ENCODE data around the gene MIGA1.
"Not testable (repeated sequence)": the region's sequence is repeated elsewhere in the genome, so short reads cannot be mapped to it uniquely, and the experiment has no call there.

The MIGA1 gene

DNA sequence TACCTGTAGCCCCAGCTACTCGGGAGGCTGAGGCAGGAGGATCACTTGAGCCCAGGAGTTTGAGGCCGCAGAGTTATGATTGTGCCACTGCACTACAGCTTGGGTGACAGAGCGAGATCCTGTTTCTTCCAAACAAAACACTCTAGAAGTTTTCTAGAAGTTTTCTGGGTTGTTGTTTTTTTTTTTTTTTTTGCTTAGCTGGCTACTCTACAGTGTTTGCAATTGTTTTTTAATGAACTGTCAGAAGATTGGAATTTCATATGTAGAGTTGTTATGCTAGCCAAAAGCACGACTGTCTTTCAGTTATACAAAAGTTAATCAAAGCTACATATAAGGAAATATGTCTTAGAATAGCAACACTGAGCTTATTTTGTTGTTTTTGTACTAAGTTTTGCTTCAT is 78.1 kb downstream of the MIGA1 start:
- DNase-seq, result no peak

DNA sequence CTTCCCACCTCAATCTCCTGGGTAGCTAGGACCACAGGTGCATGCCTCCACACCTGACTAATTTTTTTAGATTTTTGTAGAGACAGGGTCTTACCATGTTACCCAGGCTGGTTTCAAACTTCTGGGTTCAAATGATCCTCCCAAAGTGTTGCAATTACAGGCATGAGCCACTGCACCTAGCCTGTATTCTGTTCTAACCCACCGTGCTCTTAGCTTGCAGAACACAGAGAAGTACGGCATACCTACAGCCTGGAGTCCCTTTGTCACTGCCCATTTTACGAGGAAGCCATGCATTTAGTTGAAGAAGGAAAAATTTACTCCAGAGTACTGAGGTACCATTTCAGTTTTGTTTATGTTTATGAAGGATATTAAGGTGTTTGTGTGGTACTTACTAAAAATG is 79.3 kb downstream of the MIGA1 start:
- no peak for DNase-seq

DNA sequence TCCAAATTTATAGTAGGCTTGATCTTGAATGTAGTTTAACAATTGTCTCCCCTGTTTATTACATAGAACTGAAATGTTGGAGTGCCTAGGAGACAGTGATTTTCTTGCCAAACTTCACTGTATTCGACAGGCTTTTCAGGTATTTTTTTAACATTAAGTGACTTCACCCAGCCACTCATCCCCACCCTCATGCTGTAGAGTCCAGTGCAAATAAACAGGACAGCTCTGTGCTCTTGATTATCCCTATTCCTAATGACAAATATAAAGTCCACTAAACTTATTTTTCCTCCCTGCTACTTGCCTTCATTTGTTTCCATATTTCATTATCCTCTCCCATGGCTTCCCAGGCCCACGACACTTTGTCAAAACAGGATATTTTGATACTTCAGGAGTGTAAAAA is 79.8 kb downstream of the MIGA1 start:
- DNase-seq, result no peak

DNA sequence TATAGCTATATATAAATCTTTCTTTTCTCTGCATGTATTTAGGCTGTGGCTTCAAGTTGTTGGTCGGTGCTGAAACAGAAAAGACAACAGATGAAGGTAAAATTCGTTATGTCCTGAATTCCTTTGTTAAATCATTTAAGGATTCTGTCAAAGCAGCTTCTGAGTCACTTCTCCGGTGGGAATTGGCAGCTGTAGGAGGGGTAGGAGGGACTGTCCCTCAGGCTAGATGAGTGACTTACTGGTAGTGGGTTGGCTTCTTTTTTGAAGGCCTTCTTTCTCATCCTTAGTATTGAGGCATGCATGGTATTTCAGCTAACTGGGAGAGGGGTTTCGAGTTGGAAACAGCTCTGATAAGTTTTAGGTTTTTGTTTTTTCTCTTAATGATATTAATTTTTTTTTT is 86.8 kb downstream of the MIGA1 start:
- DNase-seq, result no peak

DNA sequence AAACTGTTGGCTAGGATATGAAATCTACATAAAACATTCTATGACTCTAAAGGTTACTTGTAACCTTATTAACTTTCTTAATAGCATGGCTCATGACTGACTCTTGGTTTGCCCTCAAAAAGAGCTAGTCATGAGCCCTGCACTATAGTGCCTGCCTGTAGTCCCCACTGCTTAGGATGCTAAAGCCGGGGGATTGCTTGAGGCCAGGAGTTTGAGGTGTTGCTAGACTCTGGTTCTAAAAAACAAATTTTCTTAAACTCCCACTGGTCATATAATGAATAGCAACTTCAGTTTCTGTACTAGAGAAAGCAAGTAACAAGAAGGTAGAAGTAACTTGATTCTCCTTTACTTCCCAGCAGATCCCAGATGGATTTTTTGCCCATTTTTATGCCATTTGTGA is 93.2 kb downstream of the MIGA1 start:
- DNase-seq, result no peak

DNA sequence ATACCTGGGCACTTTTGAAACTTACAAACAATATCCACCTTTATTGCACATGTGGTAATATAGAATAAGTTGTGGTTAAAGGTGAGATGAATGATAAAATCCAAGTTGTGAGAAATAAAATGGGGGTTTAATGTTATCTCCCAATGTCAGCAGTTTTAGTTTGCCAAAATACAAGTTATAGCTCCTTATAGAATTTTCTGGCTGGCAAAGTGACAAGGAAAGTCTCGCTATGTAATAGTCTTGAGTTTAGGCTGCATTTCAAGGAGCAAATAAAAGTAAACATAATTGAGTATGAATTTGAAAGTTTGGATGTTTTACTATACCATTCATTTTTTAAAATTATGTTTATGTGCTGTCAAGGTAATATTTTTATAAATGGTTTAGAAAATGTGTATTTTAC is 94.0 kb downstream of the MIGA1 start:
- peak; percentile 23 for DNase-seq

DNA sequence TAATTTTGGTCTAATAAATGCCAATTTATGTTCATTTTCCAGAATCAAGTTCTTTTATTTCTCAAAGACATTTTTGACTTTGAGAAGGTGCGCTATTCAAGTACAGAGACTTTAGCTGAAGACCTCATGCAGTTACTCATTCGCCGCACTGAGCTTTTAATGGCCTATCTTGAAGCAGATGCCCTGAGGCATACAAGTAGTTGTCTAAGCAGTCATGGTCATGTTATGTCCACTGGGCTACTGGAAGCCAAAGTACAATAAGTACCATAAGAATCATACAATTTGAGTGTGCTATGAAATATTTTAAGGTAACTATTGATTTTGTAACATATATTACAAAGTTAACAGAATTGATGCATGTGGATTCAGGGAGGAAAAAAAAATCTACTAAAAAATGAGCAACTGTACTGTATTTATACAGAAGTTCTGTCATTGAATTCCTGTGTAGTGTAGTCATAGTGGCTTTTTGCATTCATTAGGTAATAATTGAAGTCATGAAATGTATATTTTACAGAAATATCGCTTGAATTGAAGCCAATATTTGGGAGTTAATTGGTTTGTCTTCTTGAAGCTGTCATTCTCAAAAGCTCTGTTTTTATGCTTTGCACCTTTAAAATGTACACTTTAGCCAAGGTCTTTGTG is 95.5 kb downstream of the MIGA1 start:
- no peak for DNase-seq

DNA sequence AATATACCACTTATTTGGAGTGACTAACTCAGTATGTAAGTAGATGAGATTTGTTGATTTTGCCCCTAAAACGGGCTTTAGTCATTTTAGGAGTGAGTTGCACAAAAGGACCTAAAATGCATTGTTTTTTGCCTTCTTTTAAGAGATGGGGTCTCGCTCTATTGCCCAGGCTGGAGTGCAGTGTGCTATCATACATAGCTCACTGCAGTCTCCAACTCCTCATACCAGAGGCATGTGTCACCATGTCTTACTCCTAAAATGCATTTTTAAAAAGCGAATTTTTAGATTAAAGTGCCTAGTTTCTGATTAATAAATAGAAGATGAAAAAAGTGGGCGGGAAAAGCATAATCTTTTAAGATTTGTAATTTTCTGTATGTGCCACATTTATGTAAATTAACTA is 97.4 kb downstream of the MIGA1 start:
- DNase-seq, result no peak

DNA sequence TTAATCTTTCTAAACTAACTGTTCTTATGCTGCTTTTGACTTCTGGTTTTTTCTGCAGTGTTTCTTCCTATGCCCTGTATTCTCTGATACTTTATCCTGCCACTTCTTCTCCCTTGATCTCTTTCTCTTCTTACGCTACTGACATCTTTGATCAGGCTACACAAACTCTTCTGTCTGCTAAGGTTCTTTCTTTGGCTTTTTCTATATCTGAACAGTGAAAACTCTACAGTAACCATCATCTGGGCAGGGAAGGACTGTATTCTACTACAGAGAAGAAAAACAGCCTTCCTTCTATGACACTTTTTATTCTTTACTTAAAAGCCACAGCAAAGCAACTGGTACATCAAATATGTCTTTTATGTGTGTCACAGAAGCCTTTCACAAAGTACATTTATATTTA is 101.6 kb downstream of the MIGA1 start:
- DNase-seq, result no peak

DNA sequence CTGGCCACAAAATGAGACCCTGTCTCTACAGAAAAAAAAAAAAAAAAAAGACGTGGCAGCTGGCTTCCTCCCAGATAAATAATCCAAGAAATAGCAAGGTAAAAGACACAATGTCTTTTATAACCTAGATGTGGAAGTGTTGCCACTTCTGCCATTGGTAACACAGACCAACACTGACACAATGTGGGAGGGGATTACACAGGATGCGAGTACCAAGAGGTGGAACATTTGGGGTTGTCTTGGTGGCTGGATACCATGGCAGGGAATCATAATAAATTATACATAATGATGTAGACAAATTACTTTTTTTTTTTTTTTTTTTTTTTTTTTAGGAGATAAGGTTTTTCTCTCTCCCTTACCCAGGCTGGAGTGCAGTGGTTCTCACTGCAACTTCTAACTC is 103.0 kb downstream of the MIGA1 start:
- no peak for DNase-seq

DNA sequence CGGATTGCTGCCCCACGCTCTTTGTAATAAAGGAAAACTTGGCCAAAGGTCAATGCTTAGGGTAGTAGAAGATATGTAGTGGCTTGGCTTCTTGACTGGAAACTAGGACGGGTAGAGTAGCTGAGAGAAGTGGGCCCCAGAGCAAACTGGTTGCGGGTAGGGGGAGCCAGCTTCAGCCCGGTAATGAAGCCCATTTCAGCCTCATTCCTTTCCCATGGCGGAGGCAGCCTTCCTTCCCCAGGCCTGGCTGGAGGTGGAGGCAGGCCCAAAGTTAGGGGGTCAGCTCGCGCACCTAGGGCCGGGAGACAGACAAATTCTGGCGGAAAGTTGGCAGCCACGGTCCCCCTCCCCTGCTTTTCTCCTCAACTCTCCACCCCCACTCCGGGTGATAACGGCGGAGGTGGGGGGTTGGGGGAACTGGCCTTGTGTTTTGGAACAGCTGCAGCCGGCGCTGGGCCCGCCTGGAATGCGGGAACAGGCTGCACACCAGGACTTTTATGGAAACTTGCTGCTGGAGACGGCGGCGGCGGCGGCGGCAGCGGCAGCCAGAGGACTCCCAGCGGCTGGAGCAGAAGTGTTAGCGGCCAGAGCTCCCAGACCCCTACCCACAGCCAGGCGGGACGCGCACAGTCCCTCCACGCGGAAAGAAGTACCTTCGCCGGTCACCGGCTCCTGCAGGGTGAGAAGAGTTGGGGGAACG is 108.8 kb downstream of the MIGA1 start, which contains the start of gene NEXN:
TSS of gene NEXN (plus strand) at position 544 of the 700 bp plus-strand sequence. CDS start 27,483 bp downstream, outside the sequence.
- no peak for DNase-seq

DNA sequence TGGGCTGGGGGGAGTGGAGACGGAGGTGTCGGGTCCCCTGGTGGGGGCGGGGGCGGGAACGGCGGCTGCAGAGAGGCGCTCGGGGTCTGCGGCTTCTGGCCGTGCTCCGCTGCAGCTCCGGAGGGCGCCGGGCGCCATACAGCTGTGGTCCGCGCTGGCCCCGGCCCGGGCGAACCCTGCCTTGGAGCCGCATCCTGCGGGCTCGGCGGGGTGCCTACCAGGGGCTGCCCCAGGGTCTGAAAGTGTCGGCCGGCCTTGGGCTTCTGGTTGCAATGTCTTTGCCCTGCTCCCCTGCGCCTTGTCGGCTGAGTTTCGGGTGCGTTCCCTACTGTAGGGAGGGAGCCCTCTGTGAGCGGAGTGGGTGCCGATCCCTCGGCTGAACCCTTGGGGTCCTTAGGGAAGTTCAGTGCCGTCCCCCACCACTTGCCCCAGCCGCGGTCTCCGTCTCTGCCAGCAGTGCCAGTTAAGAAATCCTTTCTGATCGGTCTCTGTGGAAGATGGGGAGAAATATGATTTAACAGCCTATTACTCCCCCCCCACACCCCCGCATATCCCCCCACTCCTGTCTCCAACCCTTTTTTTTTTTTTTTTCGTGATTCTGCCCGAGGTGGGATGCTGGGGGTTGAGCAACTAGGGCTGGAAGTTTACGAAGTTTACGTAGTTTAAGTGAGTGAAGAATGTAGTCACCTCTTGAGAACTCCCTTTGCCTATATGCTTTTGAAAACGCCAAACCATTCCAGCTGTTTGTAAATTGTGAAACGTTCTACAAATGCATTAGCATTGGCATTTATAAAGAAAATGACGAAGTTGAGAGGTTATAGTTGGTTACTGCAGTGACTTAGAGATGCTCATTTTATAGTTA is 109.6 kb downstream of the MIGA1 start:
- DNase-seq, result peak; percentile 27

DNA sequence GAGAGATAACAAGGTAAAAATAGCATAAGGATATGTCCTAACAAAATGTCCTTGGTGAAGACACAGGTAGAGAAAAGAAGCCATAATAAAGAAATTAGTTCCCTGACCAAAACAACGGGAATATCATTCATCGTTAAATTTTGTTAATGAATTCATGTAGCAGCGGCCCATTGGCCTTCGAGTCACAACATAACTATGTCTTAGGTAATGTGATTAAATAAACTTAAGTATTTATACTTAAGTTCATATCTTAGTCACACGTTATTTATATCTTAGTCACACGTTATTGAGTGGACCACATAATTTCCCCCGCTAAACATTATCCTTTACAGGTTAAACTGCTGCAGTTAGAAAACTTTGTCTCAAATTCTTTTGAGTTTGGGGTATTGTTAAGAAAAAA is 110.2 kb downstream of the MIGA1 start:
- no peak for DNase-seq

DNA sequence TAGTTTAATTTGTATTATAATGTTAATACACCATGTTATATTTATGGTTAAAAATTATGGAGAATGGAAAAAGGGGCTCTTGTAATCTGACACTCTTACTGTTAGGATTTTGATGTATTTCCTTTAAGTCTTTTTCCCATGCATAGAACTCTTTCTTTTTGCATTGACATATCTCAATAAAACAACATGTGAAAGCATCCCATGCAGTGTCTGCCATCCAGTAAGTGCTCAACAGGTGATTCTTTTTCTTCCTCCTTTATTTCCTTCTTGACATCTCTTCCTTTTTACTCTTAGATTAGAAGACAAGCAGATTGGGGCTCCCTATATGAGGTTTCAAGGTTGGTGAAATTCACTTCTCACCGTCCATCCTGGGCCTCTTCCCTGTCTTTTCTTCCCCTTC is 111.8 kb downstream of the MIGA1 start:
- no peak for DNase-seq

DNA sequence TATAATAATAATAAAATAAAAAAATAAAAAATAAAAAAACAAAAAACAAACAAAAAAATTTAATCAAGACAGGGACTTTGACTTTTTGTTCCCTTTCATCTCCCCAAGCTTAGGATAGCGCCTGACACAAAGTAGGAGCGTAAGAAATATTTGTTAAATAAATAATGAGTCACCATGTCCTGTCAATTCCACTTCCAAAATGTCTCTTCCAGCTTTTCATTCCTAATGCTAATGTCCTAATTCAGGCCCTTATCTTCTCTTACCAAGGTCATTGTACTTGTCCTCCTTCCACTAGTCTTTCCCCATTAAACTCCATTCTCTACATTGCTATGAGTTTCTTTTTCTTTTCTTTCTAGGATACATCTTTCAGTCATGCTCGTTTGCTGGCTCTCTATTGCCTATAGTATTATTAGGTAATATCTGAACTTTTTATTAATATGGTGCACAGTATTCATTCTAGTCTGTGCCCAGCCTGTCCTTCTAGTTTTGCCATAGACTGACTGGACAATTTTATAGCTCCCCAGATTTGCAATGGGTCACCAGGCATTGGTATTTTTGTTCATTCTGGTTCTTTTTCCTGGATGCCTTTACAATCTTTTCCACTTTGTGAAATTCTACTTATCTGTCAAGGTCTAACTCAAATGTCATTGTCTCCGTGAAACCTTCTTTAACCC is 120.3 kb downstream of the MIGA1 start:
- no peak for DNase-seq

DNA sequence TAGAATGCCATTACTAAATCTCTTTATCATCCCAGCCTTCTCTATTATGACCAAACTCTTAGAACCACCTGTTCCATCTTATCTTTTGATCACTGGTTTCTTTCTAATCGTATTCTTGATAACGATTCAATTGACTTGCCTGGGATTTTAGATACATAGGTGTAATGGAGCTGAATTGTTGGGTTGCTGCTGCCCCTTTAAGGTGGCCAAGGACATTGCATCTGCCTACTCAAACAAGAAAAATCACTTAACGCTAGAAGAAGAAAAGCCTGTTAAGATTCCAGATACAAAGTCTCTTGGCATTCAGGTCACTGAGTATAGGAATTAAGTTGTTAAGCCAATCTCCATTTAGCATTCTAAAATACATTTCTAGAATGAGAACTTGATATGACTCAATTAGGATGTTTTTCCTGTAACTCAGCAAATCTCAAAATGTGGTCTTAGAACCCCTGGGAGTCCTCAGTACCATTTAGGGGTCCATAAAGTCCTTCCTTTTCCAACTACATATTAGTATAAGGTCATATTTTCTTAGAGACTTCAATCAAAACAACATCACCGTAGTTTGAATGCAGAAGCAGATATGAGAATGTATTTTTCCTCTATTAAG is 121.3 kb downstream of the MIGA1 start:
- DNase-seq, result peak; percentile 58

DNA sequence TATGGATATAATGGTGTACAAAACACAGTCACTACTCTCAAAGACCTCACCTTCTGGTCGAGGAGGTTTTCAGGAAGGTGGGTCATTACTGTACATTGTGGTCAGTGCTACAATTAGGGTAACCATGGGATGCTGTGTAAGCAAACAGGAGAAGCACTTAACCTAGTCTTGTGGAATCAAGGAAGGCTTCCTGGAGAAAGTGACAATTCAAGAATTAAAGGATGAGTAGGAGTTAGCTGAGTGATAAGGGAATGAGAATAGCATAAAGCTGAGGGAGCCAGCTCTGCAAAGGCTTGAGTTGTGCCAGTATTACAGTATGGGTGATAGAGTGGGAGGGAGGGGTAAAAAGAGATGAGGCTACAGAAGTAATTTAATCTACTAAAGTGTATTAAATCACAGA is 126.2 kb downstream of the MIGA1 start:
- DNase-seq, result no peak

DNA sequence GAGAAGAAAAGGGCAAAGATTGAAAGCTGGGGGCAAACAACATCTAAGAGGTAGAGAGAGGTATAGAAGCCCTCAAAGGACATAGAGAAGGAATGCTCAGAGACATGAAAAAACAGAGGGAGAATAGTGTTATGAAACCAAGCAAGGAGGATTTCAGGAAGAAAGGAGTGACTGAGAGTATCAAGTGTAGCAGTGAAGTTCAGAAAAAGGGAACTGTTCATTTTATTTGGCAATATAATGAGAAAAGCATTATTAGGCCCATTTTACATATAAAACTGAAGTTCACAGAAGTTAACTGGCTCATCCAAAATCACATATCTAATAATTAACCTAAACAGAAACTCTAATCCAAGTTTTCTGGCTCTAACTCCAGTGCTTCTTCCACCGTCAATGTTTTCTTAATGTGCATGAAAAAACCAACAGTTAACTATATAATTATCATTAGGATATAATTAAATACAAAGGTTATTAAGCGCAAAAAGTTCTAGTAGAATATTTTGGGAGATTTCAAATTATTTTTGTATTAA is 126.6 kb downstream of the MIGA1 start:
- DNase-seq, result no peak

DNA sequence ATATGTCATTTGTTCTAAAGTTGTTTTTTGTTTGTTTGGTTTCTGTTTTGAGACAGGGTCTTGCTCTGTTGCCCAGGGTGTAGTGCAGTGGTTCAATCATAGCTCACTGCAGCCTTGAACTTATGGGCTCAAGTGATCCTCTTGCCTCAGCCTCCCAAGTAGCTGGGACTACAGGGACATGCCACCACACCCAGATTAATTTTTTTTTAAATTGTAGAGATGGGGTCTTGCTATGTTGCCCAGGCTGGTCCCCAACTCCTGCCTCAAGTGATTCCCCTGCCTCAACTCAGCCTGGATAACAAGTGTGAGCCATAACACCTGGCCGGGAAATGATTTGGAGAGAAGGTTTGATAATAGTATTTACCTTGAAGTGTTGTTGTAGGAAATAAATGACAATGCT is 127.2 kb downstream of the MIGA1 start:
- no peak for DNase-seq

DNA sequence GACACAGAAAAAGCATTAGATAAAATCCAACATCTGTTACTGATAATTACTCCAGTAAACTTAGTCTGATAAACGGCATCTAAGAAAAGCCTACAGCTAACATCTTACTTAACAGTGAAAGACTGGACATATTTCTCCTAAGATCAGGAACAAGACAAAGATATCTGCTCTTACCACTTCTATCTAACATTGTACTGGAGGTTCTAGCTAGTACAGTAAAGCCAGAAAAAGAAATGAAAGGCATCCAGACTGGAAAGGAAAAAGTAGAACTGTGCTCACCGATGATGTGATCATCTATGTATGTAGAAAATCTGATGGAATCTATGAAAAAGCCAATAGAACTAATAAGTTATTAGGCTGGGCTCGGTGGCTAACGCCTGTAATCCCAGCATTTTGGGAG is 130.7 kb downstream of the MIGA1 start:
- no peak for DNase-seq

DNA sequence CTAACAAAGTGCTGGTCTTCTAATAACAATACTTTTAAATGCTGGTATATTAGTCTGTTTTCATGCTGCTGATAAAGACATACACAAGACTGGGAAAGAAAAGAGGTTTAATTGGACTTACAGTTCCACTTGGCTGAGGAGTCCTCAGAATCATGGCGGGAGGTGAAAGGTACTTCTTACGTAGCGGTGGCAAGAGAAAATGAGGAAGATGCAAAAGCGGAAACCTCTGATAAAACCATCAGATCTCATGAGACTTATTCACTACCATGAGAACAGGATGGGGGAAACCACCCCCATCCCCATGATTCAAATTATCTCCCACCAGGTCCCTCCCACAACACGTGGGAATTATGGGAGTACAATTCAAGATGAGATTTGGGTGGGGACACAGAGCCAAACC is 139.5 kb downstream of the MIGA1 start:
- not testable (repeated sequence) for DNase-seq

DNA sequence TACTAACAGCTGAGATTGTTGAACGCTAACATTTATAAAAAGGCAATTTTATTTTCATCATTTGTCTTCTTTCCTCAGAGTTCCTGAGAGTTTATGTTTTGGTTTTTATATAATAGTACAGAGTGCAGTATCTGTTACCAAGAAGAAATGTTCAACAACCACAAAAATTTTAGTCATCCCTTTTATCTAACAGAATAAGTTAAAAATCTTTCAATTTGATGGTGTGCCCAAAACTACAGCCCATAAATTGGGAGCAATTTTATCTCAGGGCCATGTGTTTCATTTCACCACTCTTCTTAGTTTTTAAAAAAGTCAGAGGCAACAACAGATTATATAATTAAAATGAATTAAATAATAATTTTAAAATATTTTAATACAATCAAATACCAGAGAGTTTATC is 146.1 kb downstream of the MIGA1 start:
- no peak for DNase-seq

DNA sequence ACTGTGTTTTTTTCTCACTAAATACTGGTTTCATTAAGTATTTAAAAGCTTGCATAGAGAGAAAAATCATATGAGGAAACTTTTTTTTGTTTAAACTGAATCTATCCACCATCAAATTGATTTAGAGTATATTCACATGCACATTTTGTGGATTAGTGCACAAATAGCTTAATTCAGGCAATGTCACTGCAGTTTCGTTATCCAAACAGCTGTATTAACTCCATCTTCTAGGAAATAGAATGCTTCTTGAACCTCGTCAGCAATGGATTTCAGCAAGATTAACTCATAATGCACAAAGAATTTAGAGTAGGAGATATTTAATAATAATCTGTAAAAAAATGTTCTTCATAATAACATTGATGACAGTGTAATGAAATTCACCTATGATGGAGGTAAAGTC is 146.5 kb downstream of the MIGA1 start:
- DNase-seq, result no peak
